NCI-H2081 treated with DMSO at 0.1 percent for 48 hours (cell line): ENCODE measurements around the gene EYA4.

Experiments used
- DNase-seq: peaks from one replicate; lab custom pipeline; 2025; lab: John Stamatoyannopoulos, UW

Gene EYA4

DNA sequence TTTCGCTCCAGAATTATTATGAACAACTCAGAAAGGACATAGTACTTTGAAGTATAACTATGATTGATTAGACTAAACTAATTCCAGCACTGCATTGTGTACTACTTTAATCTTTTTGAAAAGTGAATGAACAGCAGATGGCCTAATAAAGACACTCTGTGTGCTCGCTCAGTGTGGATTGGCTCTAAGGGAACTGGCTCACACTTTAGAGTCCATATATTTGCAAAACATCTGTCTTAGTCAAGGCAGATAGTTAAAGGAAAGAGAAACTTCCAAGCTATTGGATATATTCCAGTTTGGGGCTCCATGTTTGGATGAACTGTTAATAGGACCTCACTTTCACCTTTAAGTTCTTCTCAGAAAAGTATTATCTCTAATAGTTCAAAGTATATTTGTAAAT, 218.9 kb downstream of the EYA4 start:
- no peak for DNase-seq

- no peak for DNase-seq
Observed at GRCh38 chr6:133463790-133464189, 222.6 kb downstream of the EYA4 start.

DNA sequence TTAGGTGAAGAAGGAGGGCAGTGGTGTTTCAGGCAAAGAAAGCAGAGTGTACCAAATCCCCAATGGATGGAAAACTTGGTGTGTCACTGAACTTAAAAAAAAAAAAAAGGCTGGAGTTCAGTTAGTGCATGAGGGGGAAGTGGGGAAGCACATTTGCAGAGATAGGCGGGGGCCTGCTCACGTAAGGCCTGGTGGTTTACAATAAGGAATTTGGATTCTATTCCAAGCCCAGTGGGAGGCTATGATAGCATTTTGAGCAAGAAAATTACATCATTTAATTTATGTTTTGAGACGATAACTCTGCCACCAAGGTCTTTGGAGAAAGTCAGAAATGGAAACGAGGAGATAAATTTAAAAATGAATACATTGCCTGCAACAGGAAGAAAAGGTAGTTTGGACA, 225.5 kb downstream of the EYA4 start:
- no peak for DNase-seq

GRCh38 chr6:133467231-133467981, 226.2 kb downstream of the EYA4 start:
- no peak for DNase-seq

DNA sequence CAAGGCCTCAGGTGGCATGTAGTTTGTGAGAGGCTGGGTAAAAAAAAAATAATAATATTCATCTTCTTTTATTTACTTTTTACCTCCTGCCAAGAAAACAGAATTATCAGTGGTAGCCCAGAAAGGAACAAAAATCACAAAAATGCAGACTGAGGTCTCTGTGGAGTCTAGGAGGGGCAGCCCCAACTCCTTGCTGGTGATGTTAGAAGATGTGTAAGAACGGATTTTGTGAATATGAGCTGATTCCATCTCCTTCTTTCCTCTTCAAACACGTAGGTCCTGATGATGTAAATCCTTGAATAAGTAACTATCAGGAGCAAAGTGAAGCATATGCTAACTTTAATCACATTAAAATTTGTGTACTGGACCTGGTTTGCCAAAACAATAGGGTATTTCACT, 226.8 kb downstream of the EYA4 start:
- no peak for DNase-seq

DNA sequence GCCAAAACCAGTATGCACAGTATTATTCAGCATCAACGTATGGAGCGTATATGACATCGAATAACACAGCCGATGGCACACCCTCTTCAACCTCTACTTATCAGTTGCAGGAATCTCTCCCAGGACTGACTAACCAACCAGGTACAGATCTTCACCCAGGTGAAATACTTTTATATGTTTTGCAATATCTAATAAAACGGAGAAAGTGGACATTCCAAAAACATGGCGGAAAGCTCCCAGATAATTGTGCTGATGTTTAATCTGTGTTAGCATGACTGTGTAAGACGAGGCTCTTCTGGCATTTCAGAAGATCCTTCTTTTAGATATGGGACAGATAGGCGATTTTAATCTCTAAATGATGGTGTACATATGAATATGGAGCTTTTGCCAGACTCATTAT, 227.4 kb downstream of the EYA4 start:
- DNase-seq = no peak

DNA sequence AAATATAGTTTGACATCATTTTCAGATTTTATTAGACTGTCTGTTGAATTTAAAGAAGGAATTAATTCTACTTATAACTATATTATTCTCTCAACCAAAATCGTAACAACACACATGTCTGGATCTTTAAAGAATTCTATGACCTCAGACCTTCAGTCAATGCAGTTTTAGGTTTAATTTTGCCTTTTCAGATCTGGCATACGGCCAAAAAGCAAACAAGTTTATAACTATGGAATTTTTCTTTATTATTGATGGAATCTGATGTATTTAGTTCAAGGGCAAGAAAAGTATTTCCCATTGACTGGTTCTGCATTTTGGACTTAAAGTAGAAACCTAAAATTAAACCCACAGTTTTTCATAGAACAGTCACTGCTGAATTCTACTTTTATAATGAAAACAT, 233.4 kb downstream of the EYA4 start:
- no peak for DNase-seq

DNA sequence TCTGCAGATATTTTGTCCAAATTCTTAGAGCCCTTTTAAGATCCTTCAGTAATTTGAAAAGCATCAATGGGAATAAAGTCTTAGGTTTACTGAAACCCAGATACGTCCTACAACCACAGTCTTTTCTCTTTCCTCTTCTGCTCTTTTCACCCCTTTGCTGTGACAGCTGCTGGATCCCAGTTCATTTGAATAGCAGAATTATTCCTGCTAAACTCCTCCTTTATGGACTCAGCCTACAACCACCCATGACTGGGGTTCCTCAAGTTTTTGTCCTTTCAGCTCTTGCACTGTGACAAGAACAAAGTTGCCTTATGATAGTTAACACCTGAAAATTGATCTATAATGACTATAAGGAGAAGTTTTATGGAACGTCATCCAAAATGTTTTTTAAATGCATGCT, 237.5 kb downstream of the EYA4 start:
- DNase-seq = no peak

DNA sequence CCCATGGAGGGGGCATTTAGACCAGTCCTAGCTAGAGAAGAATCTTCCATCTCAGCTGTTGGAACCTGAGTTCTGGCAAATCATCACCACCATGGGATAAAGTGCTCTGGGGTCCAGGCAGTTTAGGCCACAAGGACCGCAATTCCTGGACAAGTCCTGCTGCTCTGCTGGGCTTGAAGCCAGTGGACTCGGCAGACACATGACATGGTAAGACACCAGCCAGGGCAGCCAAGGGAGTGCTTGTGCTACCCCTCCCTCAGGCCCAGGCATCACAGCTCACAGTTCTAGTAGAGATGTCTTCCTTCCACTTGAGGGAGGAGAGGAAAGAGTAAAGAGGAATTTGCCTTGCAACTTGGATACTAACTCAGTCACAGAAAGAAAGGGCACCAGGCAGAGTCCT, 246.0 kb downstream of the EYA4 start:
- no peak for DNase-seq

DNA sequence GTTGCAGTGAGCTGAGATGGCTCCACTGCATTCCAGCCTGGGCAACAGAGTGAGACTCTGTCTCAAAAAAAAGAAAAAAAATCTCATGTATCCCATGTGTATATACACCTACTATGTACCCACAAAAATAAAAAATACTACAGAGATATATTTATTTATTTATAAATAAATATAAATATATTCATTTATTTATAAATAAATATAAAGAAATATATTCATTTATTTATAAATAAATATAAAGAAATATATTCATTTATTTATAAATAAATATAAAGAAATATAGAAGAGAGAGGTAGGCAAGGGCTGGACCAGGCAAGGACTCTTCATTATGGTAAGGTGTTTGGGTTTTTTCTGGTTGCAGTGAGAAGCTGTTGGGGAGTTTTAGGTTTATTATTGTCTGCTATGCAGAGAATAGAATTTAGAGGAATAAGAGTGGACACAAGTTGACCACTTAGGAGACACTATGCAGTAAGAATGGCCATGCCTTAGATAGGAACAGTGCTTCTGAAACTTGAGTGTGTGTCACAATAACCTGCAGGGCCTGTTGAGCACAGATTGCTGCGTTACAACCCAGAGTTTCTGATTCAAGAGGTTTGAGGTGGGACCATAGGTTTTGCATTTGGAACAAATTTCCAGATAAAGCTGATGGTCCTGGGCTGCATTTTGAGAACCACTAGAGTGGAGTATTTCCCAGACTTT, 254.2 kb downstream of the EYA4 start:
- DNase-seq = no peak

DNA sequence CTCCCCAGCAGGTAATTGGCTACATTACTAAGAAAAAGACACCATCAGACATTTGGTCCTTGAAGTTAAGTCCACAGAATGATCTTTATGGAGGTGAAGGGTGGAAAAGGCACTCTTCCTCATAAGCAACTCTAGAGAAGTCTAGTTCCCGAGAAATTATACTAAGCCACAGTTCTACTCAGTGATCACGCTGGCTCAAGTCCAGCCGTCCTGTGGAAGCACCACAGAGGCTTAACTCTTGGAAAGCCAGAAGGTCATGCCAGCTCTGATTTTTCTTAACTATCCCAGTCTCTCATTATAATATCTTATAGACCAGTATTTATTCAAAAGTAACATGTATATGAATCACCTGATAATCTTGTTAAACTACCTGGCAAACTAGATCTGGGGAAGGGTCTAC, 258.5 kb downstream of the EYA4 start:
- no peak for DNase-seq

DNA sequence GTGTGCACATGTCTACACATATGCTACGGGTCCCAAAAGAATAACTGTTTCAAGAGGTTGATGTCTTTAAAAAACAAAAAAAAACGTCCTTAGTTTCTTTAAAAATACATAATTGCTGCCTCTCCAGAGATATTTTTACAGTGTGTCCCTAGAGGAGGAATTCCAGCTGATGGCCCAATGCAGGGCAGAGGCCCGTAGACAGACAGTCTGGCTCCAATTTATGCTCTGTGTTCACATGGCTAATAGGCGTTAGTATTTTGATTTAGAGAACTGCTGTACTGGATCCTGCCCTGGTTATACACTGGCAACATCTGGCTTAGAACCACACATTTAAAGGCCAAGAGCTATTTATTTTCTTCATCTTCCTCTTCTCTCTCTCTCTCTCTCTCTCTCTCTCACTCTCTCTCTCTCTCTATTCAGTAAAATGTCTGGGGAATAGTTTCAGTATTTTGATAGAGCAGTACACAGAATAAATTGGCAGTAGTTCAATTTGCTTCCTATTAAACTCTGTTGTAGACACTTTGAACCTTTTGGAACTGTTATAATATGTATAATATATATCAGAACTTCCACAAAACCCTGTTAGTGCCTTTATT, 260.6 kb downstream of the EYA4 start:
- DNase-seq = no peak

- DNase-seq = no peak
Observed at GRCh38 chr6:133502441-133503335, 261.5 kb downstream of the EYA4 start.

GRCh38 chr6:133503336-133503729, 262.2 kb downstream of the EYA4 start:
- DNase-seq = no peak

GRCh38 chr6:133504158-133504557, 263.0 kb downstream of the EYA4 start:
- DNase-seq = no peak

DNA sequence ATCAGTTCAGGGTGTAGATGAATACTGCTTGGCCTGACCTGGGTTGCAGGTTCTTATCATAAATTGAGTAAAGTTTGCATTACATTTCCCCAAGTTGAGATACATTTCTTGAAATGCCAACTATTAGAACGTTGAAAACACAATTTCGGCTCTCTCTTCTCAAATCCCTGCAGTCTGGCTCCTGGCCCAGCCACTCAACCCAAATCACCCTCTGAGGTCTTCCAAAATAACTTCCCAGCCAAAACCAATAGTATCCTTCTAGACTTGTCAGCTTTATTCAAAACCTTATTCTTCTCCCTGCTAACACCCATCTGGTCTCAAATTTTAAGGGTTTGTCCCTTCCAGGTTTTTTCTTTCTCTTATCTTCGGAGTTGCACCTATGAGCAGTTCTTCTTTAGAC, 263.6 kb downstream of the EYA4 start:
- no peak for DNase-seq

DNA sequence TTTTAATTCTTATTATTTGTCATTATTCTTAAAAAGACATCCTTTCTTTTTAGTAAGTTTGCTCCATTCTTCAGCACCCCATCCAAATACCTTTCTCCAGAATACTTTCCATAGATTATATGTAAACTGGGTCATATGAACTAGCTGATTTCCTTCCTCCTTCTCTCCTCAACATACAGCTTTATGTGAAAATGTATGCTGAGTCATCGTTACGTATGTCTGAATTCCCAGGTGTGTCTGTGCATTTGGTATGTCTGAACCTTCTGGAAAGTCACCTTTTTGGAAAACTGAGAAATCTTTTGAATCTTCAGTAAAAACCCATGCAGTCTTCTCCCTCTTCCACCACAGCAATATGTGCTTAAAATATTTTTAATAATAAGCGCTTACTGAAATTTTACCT, 264.5 kb downstream of the EYA4 start:
- DNase-seq = no peak

- no peak for DNase-seq
Observed at GRCh38 chr6:133512410-133513016, 271.4 kb downstream of the EYA4 start.

GRCh38 chr6:133523816-133524215, 282.7 kb downstream of the EYA4 start:
- no peak for DNase-seq

DNA sequence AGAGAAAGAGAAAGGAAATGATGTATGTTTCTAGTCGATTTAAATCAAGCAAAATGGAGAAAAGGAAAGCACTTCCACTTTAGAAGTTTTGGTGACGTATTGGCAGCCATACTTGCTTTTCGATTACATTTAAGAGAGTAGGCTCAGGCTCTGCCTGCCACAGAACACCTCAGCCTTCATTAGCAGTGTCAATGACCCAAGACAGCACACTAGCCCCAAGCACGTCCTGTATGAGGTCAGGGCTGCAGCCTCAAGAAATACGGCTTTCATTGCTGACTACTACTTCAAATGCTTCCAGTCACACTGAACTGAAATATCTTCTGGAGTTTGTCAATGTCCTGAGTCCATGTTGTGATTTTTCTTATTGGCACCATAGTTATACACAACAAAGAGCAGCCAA, 285.3 kb downstream of the EYA4 start:
- DNase-seq = no peak

DNA sequence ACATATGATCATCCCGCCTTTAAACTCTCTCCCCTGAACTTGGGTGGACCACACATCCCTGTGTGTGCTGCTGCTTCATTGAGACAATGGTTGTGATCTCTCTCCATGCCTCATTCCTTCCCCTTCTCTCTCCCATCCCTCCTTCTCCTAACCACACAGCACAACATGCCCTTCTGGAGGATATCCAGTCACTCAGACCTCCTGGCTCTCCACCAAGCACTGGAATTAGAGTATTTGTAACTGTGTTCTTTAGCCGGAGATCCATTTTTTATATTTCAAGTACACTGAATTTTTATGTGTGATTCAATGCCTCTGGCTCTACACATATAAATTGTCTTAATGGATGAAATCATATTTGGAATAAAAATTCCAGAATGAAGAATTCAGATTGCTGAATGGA, 287.4 kb downstream of the EYA4 start:
- no peak for DNase-seq

DNA sequence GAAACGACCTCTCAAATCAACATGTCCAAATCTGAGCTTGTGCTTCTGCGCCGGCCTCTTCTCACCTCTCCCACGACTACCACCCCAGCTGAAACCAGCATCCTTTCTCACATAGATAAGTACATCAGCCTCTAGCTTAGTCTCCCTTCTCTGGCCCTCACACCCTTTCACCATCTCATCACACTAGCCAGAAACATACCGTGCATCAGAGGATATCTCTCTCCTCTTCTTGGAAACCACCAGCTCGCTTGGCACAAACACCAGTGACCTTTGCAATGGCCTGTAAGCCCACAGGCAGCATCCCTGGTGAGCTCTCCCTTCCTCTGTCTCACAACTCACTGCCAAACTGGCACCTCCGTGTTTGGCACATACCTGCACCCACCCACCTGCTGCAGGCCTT, 291.8 kb downstream of the EYA4 start:
- no peak for DNase-seq
